ENCODE results near the gene SUPT4H1.
"Not testable (repeated sequence)": the region's sequence is repeated elsewhere in the genome, so short reads cannot be mapped to it uniquely, and the experiment has no call there.

Gene SUPT4H1

DNA sequence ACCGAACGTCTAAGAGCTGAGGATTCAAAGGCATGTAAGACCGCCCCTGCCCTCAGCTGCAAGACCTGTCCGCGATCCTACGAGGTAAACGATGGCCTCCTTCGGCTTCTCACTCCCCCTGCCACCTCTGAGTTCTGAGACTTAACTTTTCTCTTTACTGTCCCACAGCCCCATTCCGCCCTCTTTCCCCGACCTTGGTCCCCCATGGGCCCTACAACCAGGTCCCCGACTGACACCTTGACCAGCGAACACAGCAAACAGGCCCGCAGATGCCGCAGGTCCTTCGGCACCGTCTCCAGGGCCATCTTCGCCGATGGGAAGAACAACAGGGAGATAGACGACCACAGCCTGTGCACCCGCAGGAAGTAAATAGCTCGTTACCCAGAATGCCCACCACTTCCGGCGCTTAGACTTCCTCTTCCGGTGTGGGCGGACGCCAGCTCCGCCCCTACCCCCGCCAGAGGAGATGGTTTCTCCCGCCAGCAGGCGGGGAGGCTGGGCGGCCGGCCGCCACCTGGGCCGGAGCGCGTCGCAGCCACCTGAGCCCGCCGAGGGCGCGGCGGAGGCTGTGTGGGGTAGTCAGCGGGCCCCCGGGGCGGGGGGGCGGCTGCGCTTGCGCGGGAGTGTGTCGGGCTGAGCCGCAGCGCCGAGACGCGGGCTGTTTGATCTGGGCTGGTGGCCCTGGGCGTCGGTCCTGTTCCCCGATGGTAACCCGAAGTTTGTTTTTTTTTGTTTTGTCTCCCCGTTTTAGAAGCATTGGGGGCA lies at the start of gene SUPT4H1:
SUPT4H1 (minus strand) TSS at position 371 of the 765 bp plus-strand sequence; CDS start at position 305, 66 bp downstream.
- DNase-seq, result peak; percentile 88

DNA sequence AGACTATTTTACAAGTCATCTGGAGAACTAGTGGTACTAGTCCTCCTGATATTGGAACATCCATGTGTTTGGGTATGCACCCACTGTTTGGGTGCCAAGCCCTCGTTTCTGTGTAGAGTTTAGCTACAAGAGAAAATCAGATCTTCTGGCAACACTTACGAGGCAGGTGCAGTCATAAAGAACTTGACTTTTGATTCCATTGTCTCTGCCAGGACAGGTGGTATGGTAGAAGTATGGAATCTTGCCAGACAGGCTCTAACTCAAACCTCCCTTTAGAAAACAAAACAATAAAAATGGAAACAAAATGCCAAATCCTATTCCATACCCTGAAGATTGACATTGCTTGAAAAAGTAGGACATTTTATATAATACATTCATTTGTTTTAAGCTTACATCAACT lies 49.3 kb upstream of the SUPT4H1 start:
- DNase-seq, result peak; percentile 44

DNA sequence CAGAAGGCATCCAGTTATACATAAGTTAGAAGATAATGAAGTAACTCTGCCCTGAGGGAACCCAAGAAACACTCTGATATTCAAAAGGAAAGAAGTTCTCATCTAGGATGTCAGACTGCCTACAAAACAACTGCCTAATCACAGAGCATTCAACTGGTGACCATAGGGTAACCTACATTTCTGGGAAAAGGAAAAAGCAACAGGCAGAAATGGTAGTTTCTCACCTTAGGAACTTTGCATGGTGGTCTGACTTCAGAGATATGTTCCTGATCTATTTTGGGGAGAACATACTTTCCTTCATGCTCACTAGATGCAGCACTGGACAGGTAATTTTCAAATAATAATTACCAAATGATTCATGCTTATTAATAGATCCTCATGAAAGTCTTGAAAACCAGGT lies 48.8 kb upstream of the SUPT4H1 start:
- DNase-seq, result no peak

DNA sequence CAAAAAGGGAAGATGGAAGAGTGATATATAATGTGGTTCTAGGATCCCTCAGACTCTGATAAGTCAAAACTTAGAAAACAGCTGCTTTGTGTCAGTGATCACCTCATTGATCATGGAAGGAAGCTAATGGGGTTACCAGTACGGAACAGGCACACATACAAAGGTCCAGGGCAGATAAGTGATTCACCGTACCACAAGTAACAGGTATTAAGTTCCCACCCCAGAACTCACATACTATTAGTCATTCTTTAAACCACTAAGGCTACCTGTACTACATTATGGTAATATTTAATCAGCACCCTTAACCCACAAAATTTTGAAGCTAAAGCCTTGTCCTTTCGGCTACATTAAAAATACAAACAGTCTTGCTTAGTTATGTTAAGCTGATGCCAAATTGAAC lies 48.0 kb upstream of the SUPT4H1 start:
- DNase-seq, result no peak

DNA sequence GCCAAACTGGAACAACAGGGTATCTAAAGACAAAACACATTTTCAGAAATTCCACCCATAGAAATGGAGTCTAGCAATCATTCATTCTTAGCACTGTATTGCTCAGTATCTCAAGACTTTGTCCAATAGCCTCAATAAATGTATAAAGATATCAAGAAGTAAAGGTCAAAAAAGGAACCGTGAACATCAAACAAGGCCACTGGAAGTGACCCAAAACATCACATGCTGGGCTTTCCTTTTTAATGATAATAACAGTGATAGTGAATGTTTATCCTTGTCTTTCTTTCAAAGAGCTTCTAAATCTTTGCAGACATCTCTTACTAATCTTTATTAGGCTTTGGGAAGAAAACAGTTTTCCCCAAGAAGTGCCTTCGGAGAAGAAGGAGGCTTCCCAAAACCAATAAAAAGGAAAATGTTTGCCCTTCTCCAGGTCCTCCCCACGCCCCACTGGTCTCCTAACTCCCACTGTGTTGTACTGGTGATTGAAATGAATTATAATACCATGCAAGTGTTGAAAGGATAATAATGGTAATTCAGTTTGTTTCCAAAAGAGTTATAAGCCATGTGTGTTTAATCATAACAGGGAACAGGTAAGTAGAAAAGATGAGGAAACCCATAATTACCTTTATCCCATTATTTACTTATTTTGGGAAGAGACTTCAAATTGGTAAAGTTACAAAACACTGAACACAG lies 46.7 kb upstream of the SUPT4H1 start:
- peak; percentile 50 for DNase-seq

DNA sequence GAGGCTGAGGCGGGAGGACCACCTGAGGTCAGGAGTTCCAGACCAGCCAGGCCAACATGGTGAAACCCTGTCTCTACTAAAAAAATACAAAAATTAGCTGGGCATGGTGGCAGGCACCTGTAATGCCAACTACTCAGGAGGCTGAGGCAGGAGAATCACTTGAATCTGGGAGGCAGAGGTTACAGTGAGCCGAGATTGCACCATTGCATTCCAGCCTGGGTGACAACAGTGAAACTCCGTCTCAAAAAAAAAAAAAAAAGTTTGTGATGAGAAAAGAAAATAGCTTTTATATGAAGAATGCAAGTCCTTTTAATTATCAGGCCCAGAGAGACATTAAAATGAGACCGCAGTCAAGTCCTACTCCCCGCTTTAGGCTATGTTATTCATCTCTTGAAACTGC lies 45.4 kb upstream of the SUPT4H1 start:
- not testable (repeated sequence) for DNase-seq

DNA sequence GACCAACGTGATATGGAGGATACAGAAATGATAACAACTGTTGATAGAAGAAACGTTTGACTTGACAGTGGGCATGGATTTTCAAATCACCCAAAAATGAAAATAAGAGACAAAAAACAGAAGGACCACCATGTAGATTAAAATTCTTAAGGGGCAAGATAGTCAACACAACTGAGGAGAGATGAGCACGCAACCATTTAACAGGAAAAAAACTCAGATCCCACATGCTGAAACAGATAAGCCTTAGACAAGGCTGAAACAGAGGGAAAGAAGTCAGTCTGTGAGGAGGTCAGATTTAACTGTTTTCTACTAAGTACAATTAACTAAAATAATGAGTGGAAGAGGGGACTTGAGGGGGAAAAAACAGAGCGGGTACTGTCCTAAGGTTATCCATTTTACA lies 44.2 kb upstream of the SUPT4H1 start:
- DNase-seq, result no peak

DNA sequence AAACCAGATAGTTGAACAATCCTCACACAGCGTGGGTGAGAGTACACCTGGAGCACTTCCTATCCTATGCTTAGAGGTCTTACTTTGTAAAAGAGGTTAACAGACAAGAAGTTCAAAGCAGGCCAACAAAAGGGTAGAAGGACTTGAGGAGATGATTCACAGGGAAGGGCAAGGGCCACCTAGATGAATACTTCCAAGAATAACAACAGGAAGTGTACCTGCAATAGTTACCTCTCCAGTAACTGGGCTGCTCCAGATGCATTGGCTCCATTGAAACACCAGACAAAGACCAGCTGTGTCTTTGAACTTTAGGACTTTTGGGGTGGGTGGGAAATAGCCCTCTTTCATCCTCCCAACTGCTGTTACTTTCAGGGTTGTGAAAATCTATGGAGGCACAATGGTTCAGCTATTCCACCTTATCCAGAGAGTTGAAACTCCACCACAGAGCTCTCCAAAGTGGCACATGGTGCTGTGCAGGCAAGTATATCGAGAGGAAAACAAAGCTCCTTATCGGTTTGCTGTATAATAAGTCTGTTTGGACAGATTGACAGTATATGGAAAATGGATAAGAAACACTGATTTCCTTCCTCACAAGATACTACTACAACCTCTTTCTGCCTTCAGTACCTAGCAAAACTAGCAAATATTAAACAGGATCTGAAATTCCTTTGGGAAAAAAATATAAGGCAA lies 42.7 kb upstream of the SUPT4H1 start:
- no peak for DNase-seq

DNA sequence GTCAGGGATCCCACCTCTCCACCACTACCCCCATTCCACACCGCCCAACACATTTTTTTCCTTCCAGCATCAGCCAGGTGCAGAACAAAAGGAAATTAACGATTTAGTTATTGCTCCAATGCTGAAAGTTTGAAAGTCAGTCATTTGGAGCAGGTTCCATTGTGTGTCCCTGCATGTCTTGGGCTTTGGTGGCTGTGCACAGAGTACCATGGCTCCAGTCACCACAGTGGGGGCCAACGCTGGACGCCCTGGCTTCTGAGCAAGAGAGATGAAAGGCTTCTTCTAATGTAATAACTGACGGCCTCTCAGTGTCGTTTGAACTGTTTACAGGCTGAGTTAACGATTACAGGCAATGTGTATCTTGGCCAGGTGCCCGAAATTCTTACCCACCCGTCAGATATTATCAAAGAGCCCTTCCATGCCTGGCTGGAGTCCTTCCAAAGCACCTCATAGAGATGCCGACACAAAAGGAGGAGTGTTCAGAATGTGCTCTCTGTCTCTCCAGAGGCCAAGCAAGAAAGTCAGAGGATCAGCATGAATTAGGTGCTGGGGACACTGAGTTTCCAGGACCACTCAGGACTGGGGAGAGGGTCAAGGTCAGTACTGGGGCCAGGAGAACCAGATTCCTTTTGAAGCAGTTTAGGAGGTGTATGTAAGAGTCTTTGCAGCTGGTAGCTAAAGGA lies 39.4 kb upstream of the SUPT4H1 start:
- DNase-seq, result peak; percentile 98

DNA sequence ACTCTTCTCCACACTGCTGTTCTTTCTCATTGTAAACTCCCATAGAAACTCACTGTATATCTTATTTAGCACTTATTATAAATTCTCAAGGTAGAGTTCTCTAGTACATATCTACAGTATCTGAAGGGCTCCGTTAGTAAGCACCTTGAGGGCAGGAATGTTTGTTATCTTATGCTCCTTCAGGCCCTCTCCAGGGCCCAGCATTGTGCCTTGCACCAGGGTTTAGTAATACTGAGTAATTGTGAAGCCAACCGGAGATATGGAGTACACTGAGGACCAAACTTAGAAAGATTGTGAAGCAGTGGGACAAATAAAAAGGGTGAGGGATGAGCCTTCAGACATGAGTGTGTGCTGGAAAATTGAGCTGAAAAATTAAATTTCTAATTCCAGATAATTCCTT lies 38.9 kb upstream of the SUPT4H1 start:
- DNase-seq, result no peak

DNA sequence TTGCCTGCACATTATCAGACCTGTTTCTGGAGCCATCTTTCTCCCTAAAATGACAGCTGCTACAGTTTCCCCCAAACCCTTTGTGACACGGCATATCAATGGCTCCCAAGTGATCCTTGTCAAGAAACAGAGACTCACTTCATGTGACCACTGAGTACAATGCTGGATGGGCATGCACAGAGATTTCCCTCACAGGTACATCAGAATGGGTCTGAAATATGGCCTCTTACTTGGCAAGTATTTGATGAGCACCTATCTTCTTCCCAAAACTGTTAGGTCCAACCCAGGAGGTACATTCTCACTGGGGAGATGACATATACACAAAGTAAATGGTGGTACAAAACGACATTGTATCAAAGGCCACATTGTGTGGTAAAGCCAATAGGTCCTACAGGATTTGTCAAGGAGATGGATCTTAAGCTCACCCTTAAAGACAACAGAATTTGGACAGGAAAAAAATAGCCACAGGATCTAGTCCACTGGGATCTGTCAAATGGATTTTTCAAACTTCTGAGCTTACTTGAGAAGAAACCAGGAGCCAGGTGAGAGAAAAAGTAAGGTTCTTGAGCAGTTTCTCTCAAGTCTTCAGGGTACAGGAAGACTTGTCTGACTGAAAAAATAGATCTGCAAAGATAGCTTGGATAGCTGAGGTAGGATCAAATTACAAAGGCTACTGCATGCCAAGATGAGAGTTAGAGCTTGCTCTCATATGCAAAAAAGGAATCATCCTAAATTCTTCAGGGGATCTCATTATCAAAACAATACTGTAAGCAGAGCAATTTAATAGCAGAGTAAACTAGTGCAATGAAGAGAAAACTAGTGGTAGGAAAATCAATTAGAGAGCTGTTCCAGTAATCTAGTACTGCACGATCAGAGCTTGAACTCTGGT lies 36.5 kb upstream of the SUPT4H1 start:
- DNase-seq, result no peak

DNA sequence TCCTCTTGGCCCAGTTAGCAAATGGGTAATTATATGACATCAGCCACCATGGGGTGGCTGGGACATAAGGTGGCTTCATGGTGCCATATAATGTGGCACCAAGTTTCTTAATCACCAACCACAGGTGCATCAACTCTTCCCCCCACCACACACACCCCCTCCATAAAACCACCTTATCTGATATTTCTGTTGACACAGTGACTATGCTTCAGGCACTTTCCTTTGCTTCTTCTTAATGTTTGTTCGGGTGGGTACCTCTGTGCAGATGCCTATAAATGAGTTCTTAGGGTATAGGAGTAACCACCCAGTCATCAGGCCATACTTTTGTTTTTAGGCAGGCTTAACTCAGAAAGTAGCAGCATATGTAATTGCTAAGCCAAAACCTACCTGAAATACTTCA lies 35.8 kb upstream of the SUPT4H1 start:
- DNase-seq, result no peak

DNA sequence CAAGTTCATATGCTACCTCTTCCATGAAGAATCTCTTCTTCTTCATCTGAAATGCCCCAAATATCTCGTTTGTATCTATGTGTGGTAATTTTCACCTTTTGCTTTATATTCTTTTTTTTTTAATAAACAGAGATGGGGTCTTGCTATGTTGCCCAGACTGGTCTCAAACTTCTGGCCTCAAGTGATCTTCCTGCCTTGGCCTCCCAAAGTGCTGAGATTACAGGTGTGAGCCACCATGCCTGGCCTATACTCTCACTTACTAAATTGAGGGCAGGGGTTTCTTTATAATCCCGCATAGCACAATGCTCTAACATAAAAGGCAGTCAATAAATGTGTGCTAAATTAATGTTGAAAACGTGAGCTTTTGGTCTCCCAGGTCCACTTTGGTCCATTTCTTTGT lies 34.7 kb upstream of the SUPT4H1 start:
- DNase-seq, result no peak

DNA sequence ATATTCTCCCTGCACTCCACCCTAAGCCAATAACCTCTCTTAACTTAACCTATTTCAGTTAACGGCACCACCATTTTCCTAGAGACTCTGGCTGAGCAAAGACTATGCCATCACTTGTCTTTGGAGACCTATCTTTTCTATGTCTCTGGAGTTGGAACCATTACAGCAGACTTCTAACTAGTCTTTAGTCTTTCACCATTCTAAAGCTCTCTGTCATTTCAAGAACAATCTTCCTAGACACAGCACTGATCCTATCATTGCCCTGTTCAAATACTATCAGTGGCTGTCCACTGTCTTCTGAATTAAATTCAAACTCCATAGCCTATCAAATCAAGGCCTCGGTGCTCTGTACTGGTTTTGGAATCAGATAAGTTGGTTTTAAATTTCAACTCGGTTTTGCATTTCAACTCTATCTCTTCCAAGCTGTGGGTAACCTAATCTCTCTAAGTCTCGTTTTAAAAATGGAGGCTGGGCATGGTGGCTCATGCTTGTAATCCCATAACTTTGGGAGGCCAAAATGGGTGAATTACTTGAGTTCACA lies 33.4 kb upstream of the SUPT4H1 start:
- DNase-seq, result no peak

DNA sequence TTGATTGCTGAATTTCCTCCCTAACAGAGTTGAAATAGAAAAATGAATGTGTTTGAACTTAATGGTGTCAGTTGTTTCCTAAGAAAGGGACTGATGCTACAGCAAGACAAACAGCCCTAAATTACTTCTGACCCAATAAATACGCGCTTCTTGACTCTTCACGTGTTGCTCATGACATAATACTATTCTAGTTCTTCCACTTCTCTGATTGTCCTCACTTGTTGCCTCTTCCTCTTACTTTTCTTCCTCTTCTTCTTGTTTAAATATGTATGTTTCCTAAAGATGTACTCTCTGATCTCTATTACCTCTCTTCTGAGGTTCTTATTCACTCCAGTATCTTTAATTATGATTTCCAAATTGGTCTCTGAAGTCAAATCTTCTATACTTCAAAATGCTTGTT lies 32.9 kb upstream of the SUPT4H1 start:
- DNase-seq, result no peak

DNA sequence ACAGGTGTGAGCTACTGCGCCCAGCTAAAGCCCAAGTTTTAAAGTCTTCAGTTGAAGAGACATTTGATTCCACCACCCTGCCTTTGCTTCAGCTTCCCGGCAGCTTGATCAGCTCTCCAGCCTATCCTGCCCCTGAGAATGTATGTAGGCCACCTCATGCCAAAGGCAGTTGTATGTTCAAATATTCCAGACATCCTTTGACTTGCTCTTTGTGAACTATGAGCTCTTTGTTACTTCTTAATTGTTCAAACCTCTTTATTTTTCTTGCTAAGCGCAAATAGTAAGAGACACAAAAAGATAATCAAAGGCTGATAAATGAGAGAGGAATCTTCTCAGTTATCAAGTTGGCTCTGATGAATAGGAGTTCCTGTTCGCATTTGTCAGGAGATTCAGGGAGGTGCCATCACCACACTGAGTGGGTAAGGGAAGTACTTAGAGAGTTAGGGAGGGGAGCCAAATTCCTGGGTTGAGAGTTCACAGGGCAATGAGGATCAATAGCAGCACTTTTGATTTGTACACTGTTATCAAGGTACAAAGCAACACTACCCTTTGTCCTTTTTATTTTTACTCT lies 32.0 kb upstream of the SUPT4H1 start:
- DNase-seq, result no peak

DNA sequence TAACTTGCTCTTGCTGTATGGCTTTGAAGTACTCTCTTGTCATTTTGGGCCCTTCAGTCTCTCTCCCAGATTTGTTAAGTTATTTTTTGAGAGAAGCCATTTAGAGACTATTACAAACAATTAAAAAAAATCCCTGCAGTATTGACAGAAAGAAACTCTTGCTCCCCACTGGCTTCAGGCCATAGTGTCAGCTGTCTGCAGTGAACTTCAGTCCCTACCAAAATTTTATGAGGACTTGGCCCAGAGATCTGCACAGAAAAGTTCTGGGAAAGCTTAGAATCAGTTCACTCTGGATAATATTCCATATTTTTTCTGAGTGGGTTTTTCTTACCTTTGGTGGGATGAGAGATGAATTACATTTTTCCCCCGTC lies 30.9 kb upstream of the SUPT4H1 start:
- DNase-seq, result no peak

DNA sequence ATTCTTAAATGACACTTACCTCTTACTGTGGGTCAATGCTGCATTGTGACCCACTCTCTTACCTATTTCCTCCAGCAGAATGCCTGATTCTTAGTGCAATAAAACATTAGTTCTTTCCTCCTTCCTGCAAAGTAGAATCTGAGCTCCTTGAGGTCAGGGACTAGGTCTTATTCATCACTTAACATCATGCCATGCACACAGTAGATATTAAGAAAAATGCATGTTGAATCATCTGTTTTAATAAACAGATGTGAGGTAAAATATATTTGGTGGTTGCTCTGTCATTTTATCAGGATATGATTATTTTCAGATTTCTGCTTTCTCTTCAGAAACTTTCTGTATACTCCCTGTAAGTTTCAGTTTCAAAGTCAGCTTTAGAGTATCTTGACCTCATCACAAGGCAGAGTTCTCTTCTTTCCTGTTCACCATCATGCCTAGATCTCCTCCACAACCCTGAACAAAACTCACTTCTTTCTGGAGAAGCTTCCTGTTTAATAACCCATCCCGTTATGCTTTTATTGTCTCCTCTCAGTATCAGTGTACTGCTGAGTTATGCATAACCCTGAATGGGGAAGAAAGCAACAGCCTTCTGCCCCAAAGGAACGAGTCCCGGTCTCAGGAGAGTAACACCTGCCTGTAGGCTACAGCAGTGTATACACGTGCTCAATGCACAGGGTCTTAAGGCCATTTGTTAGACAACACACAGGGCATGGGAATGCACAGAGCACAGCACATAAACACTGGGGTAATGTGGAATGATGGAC lies 30.3 kb upstream of the SUPT4H1 start:
- no peak for DNase-seq

DNA sequence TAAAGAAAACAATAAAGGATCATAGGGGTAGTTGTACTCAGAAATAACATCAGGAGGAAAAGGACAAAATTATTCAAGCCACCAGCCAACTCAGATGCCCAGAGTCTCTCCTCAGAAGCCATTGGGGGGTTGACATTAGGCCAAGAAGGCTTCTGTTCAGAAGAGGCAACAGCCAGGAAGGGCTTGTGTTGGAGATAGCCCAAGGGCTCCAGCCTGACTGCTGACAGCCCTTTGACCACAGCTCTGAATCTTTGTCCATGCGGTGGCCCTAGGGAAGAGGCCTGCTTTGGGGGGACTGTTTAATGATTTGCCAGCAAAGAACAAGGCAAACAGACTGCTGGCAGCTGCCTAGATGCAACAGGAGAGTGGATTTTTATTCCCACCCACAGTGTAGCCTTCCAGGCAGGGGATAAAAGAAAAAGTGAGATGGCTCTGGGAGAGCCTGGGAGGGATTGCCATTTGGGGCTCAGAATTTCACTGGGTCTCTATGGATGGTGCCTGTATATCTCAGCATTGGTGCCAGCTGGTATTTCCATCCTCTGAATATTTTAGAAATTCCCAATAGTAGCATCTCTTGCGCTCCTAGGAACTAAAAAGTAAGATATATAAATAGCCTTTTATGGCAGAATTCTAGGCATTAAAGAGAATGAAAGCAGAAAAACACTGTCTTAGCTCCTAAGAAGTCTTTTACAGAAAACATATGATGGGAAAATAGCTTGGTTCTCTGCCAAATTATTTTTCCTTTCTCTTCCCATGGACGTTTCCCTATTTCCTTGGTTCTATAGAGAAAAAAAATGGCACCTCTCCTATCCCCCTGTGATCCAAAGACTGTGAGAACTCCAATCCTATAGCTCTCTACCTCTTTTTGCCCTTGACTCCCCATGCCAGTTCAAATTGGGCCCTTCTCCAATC lies 29.4 kb upstream of the SUPT4H1 start:
- no peak for DNase-seq

All from COR-L47 (cell line).